HG03460 (cell line): Measurements from ENCODE around the gene CHST8.
A peak's percentile ranks its signal among the peaks of the same experiment; 100 is the strongest.

Experiments used
- ATAC-seq: cut with Tn5 transposase; IDR thresholded peaks from one replicate; pipeline ENCODE4 v1.9.1; 2021; ENCODE audit not compliant: unreplicated experiment

The CHST8 gene

DNA sequence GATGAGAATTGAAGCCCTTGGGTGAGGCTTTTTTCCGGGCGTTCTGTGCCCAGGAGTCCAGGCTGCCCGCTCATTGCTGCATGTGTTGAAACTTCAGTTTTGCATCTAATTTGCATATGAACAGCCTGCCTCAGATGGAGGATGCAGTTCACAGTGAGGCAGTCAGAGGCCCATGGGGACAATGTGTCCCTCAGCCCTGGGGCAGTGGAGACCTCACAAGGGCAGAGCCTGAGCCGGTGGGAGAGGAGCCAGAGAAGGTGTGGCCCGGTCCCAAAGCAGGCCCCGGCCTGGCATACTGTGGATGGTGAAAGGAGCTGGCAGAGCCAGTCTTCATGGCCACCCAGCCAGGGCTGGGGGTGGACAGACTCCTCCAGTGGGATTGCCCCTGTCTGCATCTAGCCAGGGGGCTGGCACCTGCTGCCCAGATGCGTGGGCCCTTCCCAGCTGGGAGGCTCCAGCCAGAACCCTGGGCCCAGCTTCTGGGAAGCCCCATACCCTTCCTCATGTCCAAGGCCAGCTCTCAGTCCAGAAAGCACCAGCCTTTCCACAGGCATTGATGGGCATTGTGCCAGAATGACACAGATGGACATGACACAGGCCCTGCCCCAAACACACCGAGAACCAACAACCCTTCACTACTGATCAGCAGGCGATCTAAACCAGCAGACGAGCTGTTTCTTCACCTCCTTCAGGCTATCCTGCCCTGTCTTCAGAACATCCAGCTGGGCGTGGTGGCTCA is 142.0 kb downstream of the CHST8 start:
- ATAC-seq = no peak

DNA sequence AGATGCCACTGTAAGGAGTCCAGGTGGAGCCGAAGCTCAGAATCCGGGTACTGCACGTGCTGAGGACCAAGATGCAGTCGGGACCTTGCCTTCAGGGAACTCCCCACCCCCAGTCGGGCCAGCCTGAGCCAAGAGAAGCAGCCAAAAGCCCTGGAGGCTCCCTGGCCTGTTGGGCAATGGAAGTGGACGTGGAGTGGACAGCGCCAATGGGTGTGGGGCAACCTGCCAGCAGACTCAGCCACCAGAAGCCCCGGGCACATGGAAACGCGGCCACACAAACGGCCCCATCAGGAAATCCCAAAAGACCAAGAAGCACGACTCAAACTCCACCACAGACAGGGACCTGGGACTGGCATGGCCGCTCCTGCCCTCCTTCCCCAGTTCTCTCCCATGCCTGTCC is 144.9 kb downstream of the CHST8 start:
- no peak for ATAC-seq

DNA sequence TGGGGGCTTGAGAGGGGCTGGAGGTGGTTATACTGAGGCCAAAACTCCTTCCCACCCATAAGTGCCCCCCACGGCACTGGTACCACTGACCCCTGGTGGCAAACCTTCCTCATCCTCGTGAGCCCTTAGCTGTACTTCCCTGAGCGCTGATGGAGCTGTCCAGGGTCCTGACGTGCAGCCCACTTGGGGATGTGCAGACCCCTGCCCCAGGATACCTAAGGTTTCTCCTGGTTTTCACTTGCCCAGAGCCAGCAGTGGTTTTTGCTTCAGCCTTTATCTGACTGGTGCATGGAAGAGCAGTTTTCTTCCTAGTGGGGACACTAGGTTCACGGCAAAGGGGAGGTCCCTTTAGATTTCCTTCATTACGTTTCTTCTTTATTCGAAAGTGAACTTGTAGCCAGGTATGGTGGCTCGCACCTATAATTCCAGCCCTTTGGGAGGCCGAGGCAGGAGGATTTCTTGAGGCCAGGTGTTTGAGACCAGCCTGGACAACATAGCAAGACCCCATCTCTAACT is 146.2 kb downstream of the CHST8 start:
- ATAC-seq = no peak

- no peak for ATAC-seq
Observed at GRCh38 chr19:33769208-33769607, 147.5 kb downstream of the CHST8 start.

DNA sequence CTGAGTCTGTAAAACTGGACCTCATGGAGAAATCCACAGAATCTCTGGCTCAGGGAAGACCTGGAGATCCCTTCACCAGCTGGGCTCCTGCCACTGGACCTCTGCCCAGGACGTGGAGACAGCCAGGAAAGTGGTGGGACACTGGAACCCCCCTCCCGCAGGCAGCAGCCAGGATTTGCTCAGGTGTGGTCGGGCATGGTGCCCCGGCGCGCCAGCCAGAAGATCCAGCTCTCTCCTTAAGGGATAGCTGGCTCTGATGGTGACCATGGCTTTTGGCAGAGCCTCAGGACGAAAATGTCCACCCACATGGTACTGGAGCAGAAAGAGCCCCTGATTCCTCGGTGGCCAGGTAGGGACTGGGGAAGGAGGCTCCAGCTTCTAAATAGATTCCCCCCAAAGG is 148.4 kb downstream of the CHST8 start:
- ATAC-seq = no peak

DNA sequence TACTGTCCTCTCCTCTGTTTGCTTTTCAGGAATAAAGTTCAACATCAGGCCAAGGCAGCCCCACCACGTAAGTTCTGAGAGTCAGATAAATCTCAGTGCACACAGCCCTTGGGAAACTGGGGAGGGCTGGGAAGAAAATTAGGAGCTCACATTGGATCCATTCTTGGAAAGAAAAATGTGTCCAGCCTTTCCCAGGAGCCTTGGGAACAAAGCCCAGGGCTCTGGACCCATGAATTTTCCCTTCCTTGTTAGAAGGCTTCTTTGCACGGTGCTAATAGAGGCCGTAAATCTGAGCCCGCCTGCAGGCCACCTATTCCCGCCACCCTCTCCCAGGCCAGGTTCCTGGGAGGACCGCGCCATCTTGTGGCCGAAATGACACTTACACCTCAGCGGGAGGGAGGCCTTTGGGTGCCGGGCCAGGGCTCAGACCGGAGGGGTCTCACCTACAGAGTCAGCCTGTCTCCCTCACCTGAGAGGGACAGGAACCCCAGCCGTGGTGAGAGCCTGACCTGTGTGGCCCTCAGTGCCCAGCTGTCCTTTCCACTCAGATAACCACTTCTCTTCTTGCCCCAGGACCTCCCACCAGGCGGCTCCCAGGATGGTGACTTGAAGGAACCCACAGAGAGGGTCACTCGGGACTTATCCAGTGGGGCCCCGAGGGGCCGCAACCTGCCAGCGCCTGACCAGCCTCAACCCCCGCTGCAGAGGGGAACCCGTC is 149.8 kb downstream of the CHST8 start:
- no peak for ATAC-seq

DNA sequence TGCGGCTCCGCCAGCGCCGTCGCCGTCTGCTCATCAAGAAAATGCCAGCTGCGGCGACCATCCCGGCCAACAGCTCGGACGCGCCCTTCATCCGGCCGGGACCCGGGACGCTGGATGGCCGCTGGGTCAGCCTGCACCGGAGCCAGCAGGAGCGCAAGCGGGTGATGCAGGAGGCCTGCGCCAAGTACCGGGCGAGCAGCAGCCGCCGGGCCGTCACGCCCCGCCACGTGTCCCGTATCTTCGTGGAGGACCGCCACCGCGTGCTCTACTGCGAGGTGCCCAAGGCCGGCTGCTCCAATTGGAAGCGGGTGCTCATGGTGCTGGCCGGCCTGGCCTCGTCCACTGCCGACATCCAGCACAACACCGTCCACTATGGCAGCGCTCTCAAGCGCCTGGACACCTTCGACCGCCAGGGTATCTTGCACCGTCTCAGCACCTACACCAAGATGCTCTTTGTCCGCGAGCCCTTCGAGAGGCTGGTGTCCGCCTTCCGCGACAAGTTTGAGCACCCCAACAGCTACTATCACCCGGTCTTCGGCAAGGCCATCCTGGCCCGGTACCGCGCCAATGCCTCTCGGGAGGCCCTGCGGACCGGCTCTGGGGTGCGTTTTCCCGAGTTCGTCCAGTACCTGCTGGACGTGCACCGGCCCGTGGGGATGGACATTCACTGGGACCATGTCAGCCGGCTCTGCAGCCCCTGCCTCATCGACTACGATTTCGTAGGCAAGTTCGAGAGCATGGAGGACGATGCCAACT is 150.5 kb downstream of the CHST8 start:
- no peak for ATAC-seq

DNA sequence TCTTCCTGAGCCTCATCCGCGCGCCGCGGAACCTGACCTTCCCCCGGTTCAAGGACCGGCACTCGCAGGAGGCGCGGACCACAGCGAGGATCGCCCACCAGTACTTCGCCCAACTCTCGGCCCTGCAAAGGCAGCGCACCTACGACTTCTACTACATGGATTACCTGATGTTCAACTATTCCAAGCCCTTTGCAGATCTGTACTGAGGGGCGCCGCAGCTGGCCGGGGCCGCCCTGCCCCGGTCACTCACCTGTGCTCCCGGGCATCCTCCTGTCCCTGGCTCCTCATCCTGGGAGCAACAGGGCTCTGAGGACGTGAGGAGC is 151.1 kb downstream of the CHST8 start:
- ATAC-seq = no peak

GRCh38 chr19:33773704-33774624 is 152.2 kb downstream of the CHST8 start:
- no peak for ATAC-seq

- ATAC-seq = no peak
Observed at GRCh38 chr19:33774751-33775150, 153.0 kb downstream of the CHST8 start.

DNA sequence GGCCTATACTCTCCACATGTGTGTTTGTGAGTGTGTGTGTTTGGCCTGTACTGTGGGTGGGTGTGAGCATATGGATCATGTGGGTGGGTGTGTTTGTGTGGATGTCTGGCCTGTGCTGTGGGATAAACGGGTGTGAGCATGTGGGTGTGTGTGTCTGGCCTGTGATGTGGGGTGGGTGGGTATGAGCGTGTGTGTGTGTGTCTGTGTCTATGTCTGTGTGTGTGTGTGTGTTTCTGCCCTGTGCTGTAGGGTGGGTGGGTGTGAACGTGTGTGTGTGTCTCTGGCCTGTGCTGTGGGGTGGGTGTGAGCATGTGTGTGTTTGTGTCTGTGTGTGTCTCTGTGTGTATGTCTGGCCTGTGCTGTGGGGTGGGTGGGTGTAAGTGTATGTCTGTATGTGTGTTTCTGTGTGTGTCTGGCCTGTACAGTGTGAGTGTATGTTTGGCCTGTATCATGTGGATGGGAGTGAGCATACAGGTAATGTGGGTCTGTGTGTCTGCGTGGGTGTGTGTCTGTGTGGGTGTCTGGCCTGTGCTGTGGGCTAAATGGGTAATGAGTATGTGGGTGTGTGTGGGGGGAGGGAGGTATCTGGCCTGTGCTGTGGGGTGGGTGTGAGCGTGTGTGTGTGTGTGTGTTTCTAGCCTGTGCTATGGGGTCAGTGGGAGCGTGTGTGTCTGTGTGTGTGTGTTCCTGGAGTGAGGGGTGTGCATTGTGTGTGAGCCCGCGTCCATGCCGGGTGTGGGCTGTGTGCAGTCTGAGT is 154.2 kb downstream of the CHST8 start:
- ATAC-seq = no peak

- ATAC-seq = no peak
Observed at GRCh38 chr19:33777351-33777750, 155.6 kb downstream of the CHST8 start.

GRCh38 chr19:33777753-33778088 is 156.0 kb downstream of the CHST8 start:
- no peak for ATAC-seq

DNA sequence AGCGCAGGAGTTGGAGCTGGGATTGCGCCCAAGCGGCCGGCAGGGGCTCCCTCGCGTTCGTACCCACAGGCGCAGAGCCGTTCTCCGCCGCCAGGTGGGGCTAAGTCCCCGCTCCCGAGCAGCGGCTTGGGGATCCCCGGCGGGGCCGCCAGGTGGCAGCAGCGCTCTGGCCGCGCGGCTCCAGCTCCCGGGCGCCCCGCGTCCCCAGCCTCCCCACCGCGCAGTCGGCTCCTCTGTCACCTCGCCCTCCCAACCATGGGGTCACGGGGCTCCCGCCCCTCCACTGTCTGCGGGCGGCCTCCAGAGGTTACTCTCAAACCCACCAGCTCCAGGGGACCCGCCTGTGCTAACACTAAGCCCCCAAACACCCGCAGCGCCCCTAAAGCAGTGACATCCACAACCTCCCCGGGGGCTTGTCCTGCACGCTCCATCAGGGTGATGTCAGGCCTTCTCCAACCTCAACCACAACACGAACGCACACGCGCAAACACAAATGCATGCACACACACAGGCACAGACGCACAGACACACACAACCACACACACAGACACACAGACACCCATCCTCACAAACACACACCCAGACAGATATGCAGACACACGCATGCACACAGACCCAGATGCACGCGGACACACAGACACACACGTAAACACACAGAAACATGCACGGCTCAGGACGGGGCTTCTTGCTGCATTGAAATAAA is 156.5 kb downstream of the CHST8 start:
- peak; percentile 91 for ATAC-seq

DNA sequence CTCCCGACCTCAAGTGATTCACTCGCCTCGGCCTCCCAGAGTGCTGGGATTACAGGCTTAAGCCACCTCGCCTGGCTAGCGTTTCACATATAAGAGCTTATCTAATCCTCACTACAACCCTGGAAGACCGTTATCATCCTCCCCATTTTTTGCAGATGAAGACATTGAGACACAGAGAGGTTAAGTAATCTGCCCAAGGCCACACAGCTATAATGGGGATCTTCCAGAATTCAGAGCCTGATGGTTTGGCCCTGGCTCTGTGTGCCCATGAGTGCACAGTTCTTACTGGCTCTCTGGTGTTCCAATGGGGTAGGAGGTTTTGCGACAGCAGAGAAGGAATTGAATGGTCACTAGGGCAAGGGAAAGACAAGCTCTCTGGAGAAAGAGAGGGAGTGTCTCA is 158.1 kb downstream of the CHST8 start:
- ATAC-seq = no peak

GRCh38 chr19:33780251-33780650 is 158.5 kb downstream of the CHST8 start:
- no peak for ATAC-seq

DNA sequence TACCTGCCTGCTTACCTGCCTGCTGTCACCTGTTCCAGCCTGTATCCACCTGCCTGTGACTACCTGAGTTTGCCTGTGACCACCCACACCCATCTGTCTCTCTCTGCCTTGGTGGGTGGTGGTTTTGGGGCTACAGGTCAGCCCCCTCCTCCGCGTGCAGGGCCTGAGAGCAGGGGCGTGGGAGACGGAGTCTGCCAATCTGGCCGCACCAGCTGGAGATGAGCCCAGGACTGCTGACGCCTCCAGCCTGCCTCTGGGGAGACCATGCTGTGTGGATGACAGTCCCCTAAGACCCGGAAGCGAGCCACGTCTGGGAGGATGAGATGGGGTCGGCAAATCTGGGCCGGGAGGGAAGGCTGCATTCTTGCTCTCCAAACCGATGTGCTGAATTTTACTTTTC is 159.0 kb downstream of the CHST8 start:
- no peak for ATAC-seq

- no peak for ATAC-seq
Observed at GRCh38 chr19:33781415-33781935, 159.7 kb downstream of the CHST8 start.

DNA sequence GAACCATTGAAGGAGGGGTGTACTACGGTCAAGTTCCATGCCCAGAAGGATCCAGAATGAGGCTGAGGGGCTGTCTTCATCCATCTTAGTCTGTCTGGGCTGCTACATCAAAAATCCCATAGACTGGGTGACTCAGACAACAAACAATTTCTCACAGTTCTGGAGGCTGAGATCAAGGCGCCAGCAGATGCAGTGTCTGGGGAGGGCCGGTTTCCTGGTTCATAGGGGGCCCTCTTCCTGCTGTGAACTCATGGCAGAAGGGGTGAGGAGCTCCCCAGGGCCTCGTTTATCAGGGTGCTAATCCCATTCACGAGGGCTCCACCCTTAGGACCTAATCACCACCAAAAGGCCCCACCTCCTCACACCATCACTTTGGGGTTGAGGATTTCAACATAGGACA is 160.2 kb downstream of the CHST8 start:
- no peak for ATAC-seq
